ENCODE data around the gene RIIAD1. TPM values are rescaled to one million over a fixed set of nuclear protein-coding genes. Genes with fewer than 3 reads are reported as not detected.

The RIIAD1 gene
- polyA plus RNA-seq, 1 donor (not counting 4 experiments of a cell fraction or from before 2014, with no cell fraction given), result not detected

- H3K4me3 ChIP-seq (ENCODE audit: control insufficient read depth in 2 of 3, extremely low read depth in 1 of 3, insufficient read depth in 2 of 3, low read depth in 1 of 3, low read length in 3 of 3), result no peak overlapping the region
- DNase-seq (ENCODE audit: low read depth, low spot score), result no peak
- no peak overlapping the region for H3K27ac ChIP-seq (ENCODE audit: control insufficient read depth, insufficient read depth, low read length)
- no peak overlapping the region for H2AFZ ChIP-seq (ENCODE audit: control insufficient read depth, low read length)
- no peaks in the 10 kb centered on the region for H4K20me1 ChIP-seq (ENCODE audit: control insufficient read depth, extremely low read depth, insufficient read depth, low read length)
- H3K36me3 ChIP-seq (ENCODE audit: control insufficient read depth in 2 of 2, extremely low read depth in 1 of 2, insufficient read depth in 2 of 2, low read length in 2 of 2), result no peaks in the 10 kb centered on the region
- no peaks in the 10 kb centered on the region for H3K9me3 ChIP-seq (ENCODE audit: control insufficient read depth, low read depth, low read length)
- H3K27me3 ChIP-seq (ENCODE audit: control insufficient read depth, extremely low read depth, insufficient read depth, low read length), result peaks cover 59% of the 10 kb centered on the region
- no peak for FAIRE-seq
- H3K9me1 ChIP-seq (ENCODE audit: control insufficient read depth, extremely low read depth, insufficient read depth, low read length), result no peaks in the 10 kb centered on the region
- no peaks in the 10 kb centered on the region for H3K79me2 ChIP-seq (ENCODE audit: control insufficient read depth, insufficient read depth, low read length)
- dilution Hi-C loops (cut with MboI; ENCODE audit: extremely low pct_ligation_motif_present, low sequenced_read_pairs), result no loop called here
- H3K4me1 ChIP-seq (ENCODE audit: control insufficient read depth, extremely low read depth, insufficient read depth, low read length), result peaks cover 4% of the 10 kb centered on the region
- no peak overlapping the region for H3K9ac ChIP-seq (ENCODE audit: control insufficient read depth, extremely low read depth, insufficient read depth, low read length)
- H3K4me2 ChIP-seq (ENCODE audit: control insufficient read depth, extremely low read depth, insufficient read depth, low read depth, low read length), result peak overlapping the region; percentile 49
- TF ChIP-seq CTCF (optimal IDR thresholded peaks at IDR 0.05 in 1 of 3, IDR thresholded peaks at IDR 0.05 in 1 of 3, conservative IDR thresholded peaks at IDR 0.05 in 1 of 3; ENCODE audit: extremely low read depth in 1 of 3, insufficient read depth in 2 of 3, low read length in 3 of 3) (no peak), EZH2 (IDR thresholded peaks at IDR 0.05; ENCODE audit: low read length) (no peak)
Observed at GRCh38 chr1:151720554-151720953, 768 bp upstream of the RIIAD1 start.

- Histone ChIP-seq H3K4me3 (ENCODE audit: control insufficient read depth in 2 of 3, extremely low read depth in 1 of 3, insufficient read depth in 2 of 3, low read depth in 1 of 3, low read length in 3 of 3) (no peak overlapping the region), H3K9me1 (ENCODE audit: control insufficient read depth, extremely low read depth, insufficient read depth, low read length) (no peaks in the 10 kb centered on the region), H3K36me3 (ENCODE audit: control insufficient read depth in 2 of 2, extremely low read depth in 1 of 2, insufficient read depth in 2 of 2, low read length in 2 of 2) (no peaks in the 10 kb centered on the region), H3K27ac (ENCODE audit: control insufficient read depth, insufficient read depth, low read length) (no peak overlapping the region), H3K4me1 (ENCODE audit: control insufficient read depth, extremely low read depth, insufficient read depth, low read length) (peaks cover 4% of the 10 kb centered on the region), H3K27me3 (ENCODE audit: control insufficient read depth, extremely low read depth, insufficient read depth, low read length) (peaks cover 49% of the 10 kb centered on the region), H4K20me1 (ENCODE audit: control insufficient read depth, extremely low read depth, insufficient read depth, low read length) (no peaks in the 10 kb centered on the region), H3K9ac (ENCODE audit: control insufficient read depth, extremely low read depth, insufficient read depth, low read length) (no peak overlapping the region), H2AFZ (ENCODE audit: control insufficient read depth, low read length) (no peak overlapping the region), H3K79me2 (ENCODE audit: control insufficient read depth, insufficient read depth, low read length) (no peaks in the 10 kb centered on the region), H3K9me3 (ENCODE audit: control insufficient read depth, low read depth, low read length) (no peaks in the 10 kb centered on the region), H3K4me2 (ENCODE audit: control insufficient read depth, extremely low read depth, insufficient read depth, low read depth, low read length) (peak overlapping the region; percentile 46)
- TF ChIP-seq CTCF (optimal IDR thresholded peaks at IDR 0.05 in 1 of 3, IDR thresholded peaks at IDR 0.05 in 1 of 3, conservative IDR thresholded peaks at IDR 0.05 in 1 of 3; ENCODE audit: extremely low read depth in 1 of 3, insufficient read depth in 2 of 3, low read length in 3 of 3) (no peak), EZH2 (IDR thresholded peaks at IDR 0.05; ENCODE audit: low read length) (peak; percentile 68)
- no peak for FAIRE-seq
- DNase-seq (ENCODE audit: low read depth, low spot score), result no peak
- dilution Hi-C loops (cut with MboI; ENCODE audit: extremely low pct_ligation_motif_present, low sequenced_read_pairs), result no loop called here
Observed at GRCh38 chr1:151721788-151722510, 627 bp downstream of the RIIAD1 start.

Data from keratinocyte (primary cell).